Measurements from ENCODE around the gene ANKRD23. TPM values are rescaled to one million over a fixed set of nuclear protein-coding genes. Genes with fewer than 3 reads are reported as not detected.
"Not testable (repeated sequence)": the region's sequence is repeated elsewhere in the genome, so short reads cannot be mapped to it uniquely, and the experiment has no call there.

The ANKRD23 gene
- total and polyA plus RNA-seq, 2 donors = 3.4 to 7.5 TPM

DNA sequence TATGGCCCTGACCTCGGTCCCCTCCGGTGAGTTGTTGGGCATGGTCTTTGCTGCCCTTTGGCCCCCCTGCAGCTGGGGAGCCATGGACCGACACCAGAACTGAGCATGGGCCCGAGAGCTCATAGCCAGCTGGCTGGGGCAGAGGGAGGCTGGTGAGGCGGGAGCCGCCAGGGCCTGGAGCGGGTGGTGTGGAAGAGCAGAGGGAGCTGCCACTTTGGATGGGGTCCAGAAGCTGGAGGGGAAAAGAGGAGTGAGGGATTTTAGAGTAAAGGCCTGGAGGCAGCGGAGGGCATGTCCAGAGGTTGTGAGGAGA lies 44.2 kb downstream of the ANKRD23 start:
- Histone ChIP-seq H3K4me3 (ENCODE audit: low read length in 2 of 2) (no peak overlapping the region), H3K27ac (ENCODE audit: low read depth in 1 of 2, low read length in 1 of 2) (no peak overlapping the region), H3K27me3 (ENCODE audit: control insufficient read depth in 2 of 2, insufficient read depth in 1 of 2, low read length in 1 of 2) (no peaks in the 10 kb centered on the region), H3K4me1 (ENCODE audit: control insufficient read depth in 2 of 2, insufficient read depth in 2 of 2, low read length in 2 of 2) (peaks cover 4 to 16% of the 10 kb centered on the region in 2 donors), H3K9me3 (ENCODE audit: control insufficient read depth in 2 of 2, insufficient read depth in 1 of 2, low read length in 1 of 2) (no peaks in the 10 kb centered on the region), H3K36me3 (ENCODE audit: control insufficient read depth in 2 of 2, insufficient read depth in 2 of 2, low read length in 1 of 2) (peaks cover 0 to 23% of the 10 kb centered on the region in 2 donors)
- WGBS = 99% methylated on average over 8 of the region's 8 CpGs
- no peak for DNase-seq (ENCODE audit: low read depth in 6 of 9, low spot score in 9 of 9)

DNA sequence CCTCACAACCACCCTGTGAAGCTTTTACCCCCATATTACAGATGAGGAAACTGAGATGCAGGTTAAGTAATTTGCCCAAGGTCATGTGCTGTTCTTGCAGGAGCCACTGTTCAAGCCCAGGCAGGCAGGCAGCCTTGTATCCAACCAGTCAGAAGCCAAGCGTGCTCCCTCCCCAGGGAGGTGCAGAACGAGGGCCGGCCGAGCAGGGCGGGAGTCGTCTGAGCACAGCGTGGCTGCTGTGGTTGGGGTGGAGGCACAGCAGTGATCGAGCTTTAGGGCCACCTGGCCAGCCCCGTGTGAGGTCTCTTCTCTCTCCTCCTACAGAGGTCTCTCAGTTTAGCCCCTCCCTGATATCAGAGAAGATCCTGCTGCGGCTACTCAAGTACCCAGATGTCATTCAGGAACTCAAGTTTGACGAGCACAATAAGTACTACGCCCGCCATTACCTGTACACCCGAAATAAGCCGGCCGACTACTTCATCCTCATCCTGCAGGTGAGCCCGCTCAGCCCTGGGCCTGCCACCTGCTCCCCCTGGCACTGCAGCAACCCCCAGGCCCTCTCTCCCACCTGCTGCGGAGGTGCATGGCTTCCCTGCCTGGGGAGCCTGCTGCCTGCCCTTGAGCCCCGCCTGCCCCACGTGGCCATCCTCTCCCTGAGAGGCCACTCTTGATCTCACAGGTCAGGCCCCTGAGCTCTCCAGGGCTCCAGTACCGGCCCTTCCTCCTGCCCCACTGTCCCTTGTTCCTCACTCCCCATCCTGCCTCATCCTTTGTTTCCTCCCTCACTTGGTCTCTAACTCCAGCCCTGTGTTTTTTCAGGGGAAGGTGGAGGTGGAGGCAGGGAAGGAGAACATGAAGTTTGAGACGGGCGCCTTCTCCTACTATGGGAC lies 44.8 kb downstream of the ANKRD23 start:
- Histone ChIP-seq H3K9me3 (ENCODE audit: control insufficient read depth in 2 of 2, insufficient read depth in 1 of 2, low read length in 1 of 2) (no peaks in the 10 kb centered on the region), H3K27ac (ENCODE audit: low read depth in 1 of 2, low read length in 1 of 2) (no peak overlapping the region), H3K27me3 (ENCODE audit: control insufficient read depth in 2 of 2, insufficient read depth in 1 of 2, low read length in 1 of 2) (no peaks in the 10 kb centered on the region), H3K4me1 (ENCODE audit: control insufficient read depth in 2 of 2, insufficient read depth in 2 of 2, low read length in 2 of 2) (peaks cover 4 to 16% of the 10 kb centered on the region in 2 donors), H3K4me3 (ENCODE audit: low read length in 2 of 2) (no peak overlapping the region), H3K36me3 (ENCODE audit: control insufficient read depth in 2 of 2, insufficient read depth in 2 of 2, low read length in 1 of 2) (peaks cover 0 to 23% of the 10 kb centered on the region in 2 donors)
- WGBS = 94% methylated on average over 23 of the region's 23 CpGs
- DNase-seq (ENCODE audit: low read depth in 6 of 9, low spot score in 9 of 9) = no peak

DNA sequence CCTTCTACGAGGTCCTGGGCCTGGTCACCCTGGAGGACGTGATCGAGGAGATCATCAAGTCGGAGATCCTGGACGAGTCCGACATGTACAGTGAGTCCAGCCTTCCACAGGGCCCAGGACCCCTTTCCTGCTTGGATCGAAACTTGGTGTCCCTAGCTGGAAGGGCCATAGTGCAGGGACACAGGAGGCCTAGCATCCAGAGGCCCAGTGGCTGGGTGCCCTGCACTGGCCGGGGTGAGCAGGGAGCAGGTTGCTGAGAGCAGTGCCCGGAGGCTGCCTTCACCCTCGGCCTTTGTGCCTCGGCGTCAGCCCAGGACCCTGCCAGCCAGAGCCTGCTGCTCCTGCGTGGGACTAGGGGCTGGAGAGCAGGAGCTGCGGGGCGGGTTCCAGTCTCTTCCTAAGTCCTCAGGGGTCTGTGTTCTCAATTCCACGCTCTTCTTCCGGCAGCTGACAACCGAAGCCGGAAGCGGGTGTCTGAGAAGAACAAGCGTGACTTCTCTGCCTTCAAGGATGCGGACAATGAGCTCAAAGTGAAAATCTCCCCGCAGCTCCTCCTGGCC lies 46.7 kb downstream of the ANKRD23 start:
- H3K9me3 ChIP-seq (ENCODE audit: control insufficient read depth in 2 of 2, insufficient read depth in 1 of 2, low read length in 1 of 2) = no peaks in the 10 kb centered on the region
- no peak overlapping the region for H3K27ac ChIP-seq (ENCODE audit: low read depth in 1 of 2, low read length in 1 of 2)
- WGBS = 97% methylated on average over 23 of the region's 23 CpGs
- H3K27me3 ChIP-seq (ENCODE audit: control insufficient read depth in 2 of 2, insufficient read depth in 1 of 2, low read length in 1 of 2) = no peaks in the 10 kb centered on the region
- peaks cover 4 to 16% of the 10 kb centered on the region in 2 donors for H3K4me1 ChIP-seq (ENCODE audit: control insufficient read depth in 2 of 2, insufficient read depth in 2 of 2, low read length in 2 of 2)
- no peak overlapping the region for H3K4me3 ChIP-seq (ENCODE audit: low read length in 2 of 2)
- DNase-seq (ENCODE audit: low read depth in 6 of 9, low spot score in 9 of 9) = no peak
- H3K36me3 ChIP-seq (ENCODE audit: control insufficient read depth in 2 of 2, insufficient read depth in 2 of 2, low read length in 1 of 2) = peaks cover 0 to 23% of the 10 kb centered on the region in 2 donors

DNA sequence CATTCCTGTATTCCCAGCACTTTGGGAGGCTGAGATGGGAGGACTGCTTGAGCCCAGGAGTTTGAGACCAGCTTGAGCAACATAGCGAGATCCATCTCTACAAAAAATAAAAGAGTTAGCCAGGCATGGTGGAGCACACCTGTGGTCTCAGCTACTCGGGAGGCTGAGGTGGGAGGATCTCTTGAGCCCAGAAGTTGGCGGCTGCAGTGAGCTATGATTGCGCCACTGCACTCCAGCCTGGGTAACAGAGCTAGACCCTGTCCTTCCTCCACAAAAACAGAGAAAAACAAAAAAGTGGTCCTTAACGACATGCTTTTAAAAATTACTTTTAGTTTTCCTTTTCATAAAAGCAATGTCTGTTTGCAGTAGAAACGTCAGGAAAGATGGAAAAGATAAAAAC lies 47.3 kb downstream of the ANKRD23 start:
- H3K36me3 ChIP-seq (ENCODE audit: control insufficient read depth in 2 of 2, insufficient read depth in 2 of 2, low read length in 1 of 2) = peaks cover 0 to 23% of the 10 kb centered on the region in 2 donors
- WGBS = 96% methylated on average over 6 of the region's 6 CpGs

DNA sequence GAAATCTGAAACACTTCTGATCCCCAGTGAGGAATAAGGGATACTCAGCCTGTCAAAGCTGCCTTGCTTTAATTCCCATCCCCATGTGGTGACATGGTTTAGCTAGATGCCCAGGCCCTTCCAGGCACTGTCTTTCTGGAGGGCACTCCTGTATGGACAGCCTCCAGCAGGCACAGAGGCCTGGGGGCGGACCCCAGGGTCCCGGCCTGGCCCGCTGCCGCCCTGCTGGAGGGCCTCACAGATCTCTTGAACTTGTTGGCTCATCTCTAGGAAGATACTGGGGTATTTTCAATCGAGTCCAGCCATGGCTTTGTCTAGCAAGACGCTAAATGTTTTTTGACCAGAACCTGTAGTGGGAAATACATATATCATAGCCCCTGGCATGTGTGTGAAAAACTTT lies 48.7 kb downstream of the ANKRD23 start:
- DNase-seq (ENCODE audit: low read depth in 6 of 9, low spot score in 9 of 9) = no peak
- Histone ChIP-seq H3K4me1 (ENCODE audit: control insufficient read depth in 2 of 2, insufficient read depth in 2 of 2, low read length in 2 of 2) (peaks cover 0 to 3% of the 10 kb centered on the region in 2 donors), H3K27me3 (ENCODE audit: control insufficient read depth in 2 of 2, insufficient read depth in 1 of 2, low read length in 1 of 2) (no peaks in the 10 kb centered on the region), H3K36me3 (ENCODE audit: control insufficient read depth in 2 of 2, insufficient read depth in 2 of 2, low read length in 1 of 2) (peaks cover 0 to 17% of the 10 kb centered on the region in 2 donors), H3K9me3 (ENCODE audit: control insufficient read depth in 2 of 2, insufficient read depth in 1 of 2, low read length in 1 of 2) (no peaks in the 10 kb centered on the region), H3K4me3 (ENCODE audit: low read length in 2 of 2) (no peak overlapping the region), H3K27ac (ENCODE audit: low read depth in 1 of 2, low read length in 1 of 2) (no peak overlapping the region)
- WGBS = 99% methylated on average over 6 of the region's 6 CpGs

More for the DNA sequence above, 47.3 kb downstream of the ANKRD23 start:
- DNase-seq (ENCODE audit: low read depth in 6 of 9, low spot score in 9 of 9); H3K9me3 ChIP-seq (ENCODE audit: control insufficient read depth in 2 of 2, insufficient read depth in 1 of 2, low read length in 1 of 2); H3K27me3 ChIP-seq (ENCODE audit: control insufficient read depth in 2 of 2, insufficient read depth in 1 of 2, low read length in 1 of 2); H3K27ac ChIP-seq (ENCODE audit: low read depth in 1 of 2, low read length in 1 of 2); H3K4me3 ChIP-seq (ENCODE audit: low read length in 2 of 2): not testable (repeated sequence)
- H3K4me1 ChIP-seq (ENCODE audit: control insufficient read depth in 2 of 2, insufficient read depth in 2 of 2, low read length in 2 of 2) = peaks cover 4 to 16% of the 10 kb centered on the region in 2 donors

DNA sequence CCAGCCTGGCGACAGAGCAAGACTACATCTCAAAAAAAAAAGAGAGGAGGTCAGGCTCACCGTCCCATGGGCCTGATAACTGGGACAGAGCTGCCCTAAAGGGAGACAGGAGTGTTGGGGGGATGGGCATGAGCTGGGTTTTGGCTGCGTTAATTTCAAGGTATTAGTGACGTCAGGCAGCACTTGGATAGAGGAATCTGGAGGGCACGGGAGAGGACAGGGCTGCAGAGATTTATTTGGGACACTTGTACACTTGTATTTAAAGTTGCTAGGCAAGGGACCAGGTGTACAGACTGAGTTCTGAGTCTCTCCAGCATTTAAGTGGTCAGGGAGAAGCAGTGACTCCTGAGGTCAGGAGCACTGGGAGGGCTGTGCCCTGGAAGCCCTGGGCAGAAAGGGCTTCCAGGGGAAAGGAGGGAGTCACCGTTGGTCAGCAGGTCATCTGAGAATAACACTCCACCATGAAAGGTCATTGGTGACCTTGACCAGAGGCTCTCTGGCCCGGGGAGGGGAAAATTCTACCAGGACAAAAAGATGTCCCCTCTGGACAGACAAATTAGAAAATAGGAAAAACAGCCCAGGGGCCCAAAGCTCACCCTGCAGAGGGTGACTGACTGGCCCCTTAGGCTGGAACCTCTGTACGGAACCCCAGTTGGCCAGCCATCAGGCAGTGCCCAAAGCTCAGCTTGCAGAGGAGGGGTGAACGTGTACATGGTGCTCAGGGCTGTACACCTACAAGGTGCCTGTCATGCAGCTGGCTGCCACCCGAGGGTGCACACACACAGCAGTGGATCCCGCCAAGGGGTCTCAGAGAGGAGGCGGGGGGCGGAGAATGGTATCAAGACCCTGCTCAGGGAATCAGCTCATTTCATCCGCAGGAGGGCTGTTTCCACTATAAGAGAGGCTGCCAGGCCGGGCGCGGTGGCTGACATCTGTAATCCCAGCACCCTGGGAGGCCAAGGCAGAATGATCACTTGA lies 50.8 kb downstream of the ANKRD23 start:
- Histone ChIP-seq H3K4me3 (ENCODE audit: low read length in 2 of 2) (no peak overlapping the region), H3K27ac (ENCODE audit: low read depth in 1 of 2, low read length in 1 of 2) (no peak overlapping the region), H3K9me3 (ENCODE audit: control insufficient read depth in 2 of 2, insufficient read depth in 1 of 2, low read length in 1 of 2) (no peaks in the 10 kb centered on the region), H3K36me3 (ENCODE audit: control insufficient read depth in 2 of 2, insufficient read depth in 2 of 2, low read length in 1 of 2) (peaks cover 0 to 4% of the 10 kb centered on the region in 2 donors), H3K27me3 (ENCODE audit: control insufficient read depth in 2 of 2, insufficient read depth in 1 of 2, low read length in 1 of 2) (no peaks in the 10 kb centered on the region), H3K4me1 (ENCODE audit: control insufficient read depth in 2 of 2, insufficient read depth in 2 of 2, low read length in 2 of 2) (no peaks in the 10 kb centered on the region)
- no peak for DNase-seq (ENCODE audit: low read depth in 6 of 9, low spot score in 9 of 9)
- 96% methylated on average over 17 of the region's 17 CpGs for WGBS

DNA sequence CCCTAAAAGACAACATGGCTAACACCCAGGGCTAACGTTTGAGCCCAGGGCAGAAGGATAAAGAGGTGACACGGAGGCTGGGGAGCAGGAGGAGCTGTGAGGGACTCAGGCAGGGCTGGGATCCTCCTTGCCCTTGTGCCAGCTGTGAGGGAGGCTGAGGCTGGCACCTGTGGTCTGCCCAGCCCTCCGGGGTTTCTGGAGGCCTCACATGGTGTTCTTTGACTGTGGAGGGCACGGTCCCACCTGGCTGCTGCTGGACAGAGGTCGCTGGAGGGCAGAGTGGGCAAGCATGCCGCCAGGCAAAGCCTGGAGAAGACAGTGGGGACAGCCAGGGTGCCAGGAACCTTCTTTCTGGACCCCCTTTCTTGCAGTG lies 54.6 kb downstream of the ANKRD23 start:
- Histone ChIP-seq H3K4me3 (ENCODE audit: low read length in 2 of 2) (no peak overlapping the region), H3K9me3 (ENCODE audit: control insufficient read depth in 2 of 2, insufficient read depth in 1 of 2, low read length in 1 of 2) (no peaks in the 10 kb centered on the region), H3K36me3 (ENCODE audit: control insufficient read depth in 2 of 2, insufficient read depth in 2 of 2, low read length in 1 of 2) (no peaks in the 10 kb centered on the region), H3K27ac (ENCODE audit: low read depth in 1 of 2, low read length in 1 of 2) (no peak overlapping the region), H3K4me1 (ENCODE audit: control insufficient read depth in 2 of 2, insufficient read depth in 2 of 2, low read length in 2 of 2) (no peaks in the 10 kb centered on the region), H3K27me3 (ENCODE audit: control insufficient read depth in 2 of 2, insufficient read depth in 1 of 2, low read length in 1 of 2) (no peaks in the 10 kb centered on the region)
- DNase-seq (ENCODE audit: low read depth in 6 of 9, low spot score in 9 of 9) = no peak
- 94% methylated on average over 6 of the region's 6 CpGs for WGBS

DNA sequence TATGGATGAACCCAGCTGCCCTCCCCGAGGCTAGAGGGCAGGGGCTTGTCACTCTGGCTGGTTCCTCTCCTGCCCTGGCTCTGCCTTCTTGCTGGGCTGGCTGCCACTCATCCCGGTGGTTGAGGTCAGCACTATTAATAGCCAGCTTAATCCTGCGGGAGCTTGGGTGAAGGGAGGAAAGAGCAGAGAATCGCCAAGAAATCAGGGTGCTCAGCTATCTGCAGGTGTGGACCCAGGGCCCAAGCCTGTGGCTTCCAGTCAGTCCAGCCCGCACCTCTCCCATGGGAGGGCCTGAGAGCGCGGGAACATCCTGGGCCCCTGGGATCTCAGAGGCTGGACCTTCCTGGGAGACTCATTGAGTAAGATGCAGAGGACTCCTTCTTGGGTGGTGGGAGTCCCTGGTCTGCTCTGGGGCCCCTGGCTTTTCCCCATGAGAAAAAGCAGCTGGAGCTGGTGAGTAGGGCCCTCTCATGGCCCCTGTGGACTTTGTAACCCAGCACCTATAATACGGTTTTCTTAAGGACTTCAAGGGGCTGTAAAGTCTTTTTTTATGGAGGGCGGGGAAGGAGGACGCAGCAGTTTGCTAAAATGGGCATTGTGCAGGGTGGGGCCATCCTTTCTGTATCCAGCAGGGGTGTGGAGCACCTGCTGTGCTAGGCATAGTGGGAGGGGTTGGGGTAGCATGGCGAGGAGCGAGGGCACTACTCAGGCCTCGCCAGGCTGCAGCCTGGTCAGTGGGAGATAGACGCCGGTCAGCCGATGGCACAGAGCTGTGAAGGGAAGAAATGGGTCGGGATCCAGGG lies 55.2 kb downstream of the ANKRD23 start:
- H3K27ac ChIP-seq (ENCODE audit: low read depth in 1 of 2, low read length in 1 of 2) = no peak overlapping the region
- WGBS = 94% methylated on average over 17 of the region's 17 CpGs
- no peaks in the 10 kb centered on the region for H3K9me3 ChIP-seq (ENCODE audit: control insufficient read depth in 2 of 2, insufficient read depth in 1 of 2, low read length in 1 of 2)
- H3K27me3 ChIP-seq (ENCODE audit: control insufficient read depth in 2 of 2, insufficient read depth in 1 of 2, low read length in 1 of 2) = no peaks in the 10 kb centered on the region
- no peak for DNase-seq (ENCODE audit: low read depth in 6 of 9, low spot score in 9 of 9)
- no peaks in the 10 kb centered on the region for H3K36me3 ChIP-seq (ENCODE audit: control insufficient read depth in 2 of 2, insufficient read depth in 2 of 2, low read length in 1 of 2)
- H3K4me3 ChIP-seq (ENCODE audit: low read length in 2 of 2) = no peak overlapping the region
- H3K4me1 ChIP-seq (ENCODE audit: control insufficient read depth in 2 of 2, insufficient read depth in 2 of 2, low read length in 2 of 2) = no peaks in the 10 kb centered on the region
